K562 treated with DMSO at 1 percent for 24 hours (cell line): ENCODE measurements around the gene SCT. TPM values are rescaled to one million over a fixed set of nuclear protein-coding genes. Genes with fewer than 3 reads are reported as not detected.

Experiments used
- total RNA-seq: library from RNA; unstranded; fragments of 300-600 nt; gene quantifications from 2 replicates; pipeline ENCODE4 v1.2.3, GENCODE V29; 2022; ENCODE audit warnings: low read depth; ENCODE audit not compliant: insufficient read depth

Gene SCT
- total RNA-seq: not detected in 2 replicates

GRCh38 chr11:626475-627307 lies at the start of gene SCT:
SCT (minus strand) TSS chr11:627181; CDS start chr11:627143, 38 bp downstream.

GRCh38 chr11:636511-637332 lies 9.7 kb upstream of the SCT start, which contains the start of gene DRD4:
DRD4 (plus strand) TSS chr11:637269; CDS start chr11:637305, 36 bp downstream.

GRCh38 chr11:624705-625635 lies 2.0 kb downstream of the SCT start, which contains the start of gene CDHR5:
CDHR5 (minus strand) TSS chr11:624955; CDS start chr11:624902, 53 bp downstream.

GRCh38 chr11:615504-616319 lies 11.3 kb downstream of the SCT start, which contains the start of gene IRF7:
IRF7 (minus strand) TSS chr11:615950; CDS start chr11:615364, 586 bp downstream.

Other genes starting within 250 kb of the SCT start
- gene PKP3, start 233.0 kb downstream of the SCT start, total RNA-seq: 76.7 and 82.1 TPM in 2 replicates
- 178 and 181 TPM in 2 replicates for gene SIGIRR, start 212.2 kb downstream of the SCT start, total RNA-seq
- gene ANO9, start 185.2 kb downstream of the SCT start, total RNA-seq: 7.5 and 9.6 TPM in 2 replicates
- 55.5 and 69.8 TPM in 2 replicates for gene PTDSS2, start 176.9 kb downstream of the SCT start, total RNA-seq
- gene RNH1, start 119.9 kb downstream of the SCT start, total RNA-seq: 211 and 239 TPM in 2 replicates
- 49.2 and 65.2 TPM in 2 replicates for gene HRAS, start 91.6 kb downstream of the SCT start, total RNA-seq
- 4.8 and 5.2 TPM in 2 replicates for gene LRRC56, start 89.7 kb downstream of the SCT start, total RNA-seq
- 4.7 and 6.5 TPM in 2 replicates for gene LMNTD2, start 66.4 kb downstream of the SCT start, total RNA-seq
- 67.9 and 72.1 TPM in 2 replicates for gene RASSF7, start 66.2 kb downstream of the SCT start, total RNA-seq
- 26.0 TPM in 2 replicates for gene PHRF1, start 50.7 kb downstream of the SCT start, total RNA-seq
- 52.2 and 58.6 TPM in 2 replicates for gene IRF7, start 11.2 kb downstream of the SCT start, total RNA-seq
- 0.25 and 0.28 TPM in 2 replicates for gene CDHR5, start 2.2 kb downstream of the SCT start, total RNA-seq
- gene DRD4, start 10.1 kb upstream of the SCT start, total RNA-seq: 1.0 and 1.1 TPM in 2 replicates
- gene DEAF1, start 68.0 kb upstream of the SCT start, total RNA-seq: 87.3 and 88.1 TPM in 2 replicates
- gene TMEM80, start 68.6 kb upstream of the SCT start, total RNA-seq: 21.3 and 25.2 TPM in 2 replicates
- gene EPS8L2, start 79.0 kb upstream of the SCT start, total RNA-seq: 7.8 and 11.6 TPM in 2 replicates
- 501 and 539 TPM in 2 replicates for gene TALDO1, start 120.3 kb upstream of the SCT start, total RNA-seq
- 71.7 and 110 TPM in 2 replicates for gene GATD1, start 150.3 kb upstream of the SCT start, total RNA-seq
- gene CEND1, start 162.9 kb upstream of the SCT start, total RNA-seq: 1.6 TPM in 1 of 2 replicates, not detected in the other
- 35.7 and 42.0 TPM in 2 replicates for gene SLC25A22, start 171.1 kb upstream of the SCT start, total RNA-seq
- 29.6 and 32.0 TPM in 2 replicates for gene PIDD1, start 178.1 kb upstream of the SCT start, total RNA-seq
- gene RPLP2, start 182.8 kb upstream of the SCT start, total RNA-seq: 1,895 and 1,983 TPM in 2 replicates
- gene PNPLA2, start 191.7 kb upstream of the SCT start, total RNA-seq: 201 and 202 TPM in 2 replicates
- 35.3 and 36.8 TPM in 2 replicates for gene CRACR2B, start 200.7 kb upstream of the SCT start, total RNA-seq
- 198 and 203 TPM in 2 replicates for gene CD151, start 205.8 kb upstream of the SCT start, total RNA-seq
- 74.9 and 76.7 TPM in 2 replicates for gene POLR2L, start 215.3 kb upstream of the SCT start, total RNA-seq
- gene TSPAN4, start 215.7 kb upstream of the SCT start, total RNA-seq: 17.2 and 27.2 TPM in 2 replicates